Right kidney (tissue), 1 donor: ENCODE results near the gene CBFA2T3.
A peak's percentile ranks its signal among the peaks of the same experiment; 100 is the strongest.

Source experiments
- DNase-seq: peaks from one replicate; pipeline ENCODE4 v3.0.0-alpha.2; 2016

CBFA2T3 gene

DNA sequence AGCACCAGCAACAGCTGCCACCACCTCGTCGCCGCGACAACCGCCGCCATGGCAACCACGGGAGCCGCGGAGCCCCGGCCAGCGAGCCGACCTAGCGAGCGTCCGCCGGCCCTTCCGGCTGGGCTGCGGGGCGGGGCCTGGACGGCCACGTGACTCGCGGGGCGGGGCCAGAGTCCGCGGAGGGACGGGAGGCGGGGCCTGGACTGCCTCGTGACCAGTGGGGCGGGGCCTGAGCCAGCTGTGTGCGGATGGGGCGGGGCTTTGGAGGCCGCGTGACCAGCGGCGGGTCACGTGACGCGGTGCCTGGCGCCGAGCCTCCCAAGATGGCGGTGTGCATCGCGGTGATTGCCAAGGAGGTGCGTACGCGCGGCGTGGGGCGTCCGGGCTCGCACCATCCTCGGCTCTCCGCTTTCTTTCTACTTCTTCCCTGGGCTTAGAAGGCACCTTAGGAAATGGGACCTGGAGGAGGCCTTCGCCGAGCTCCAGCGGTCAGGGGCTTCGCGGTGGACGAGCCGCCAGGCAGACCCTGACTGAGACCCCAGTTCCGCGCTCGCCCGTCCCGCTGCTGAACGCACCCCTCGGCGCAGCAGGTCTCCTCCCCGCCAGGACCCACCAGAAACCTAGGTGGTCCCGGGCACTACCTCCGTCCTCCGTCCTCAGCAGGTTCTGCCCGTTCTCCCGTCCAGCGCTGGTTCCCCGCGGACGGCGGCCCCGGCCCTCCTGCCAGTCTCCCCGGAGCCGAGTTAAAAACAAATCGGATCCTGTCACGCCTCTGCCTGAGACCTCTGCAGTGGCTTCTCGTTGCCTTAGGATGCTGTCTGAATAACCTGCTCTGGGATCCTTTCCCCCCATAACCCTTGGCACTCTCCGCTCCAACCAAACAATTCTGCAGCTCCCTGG lies 119.9 kb downstream of the CBFA2T3 start, which contains the start of the genes GALNS and TRAPPC2L:
Gene GALNS, minus strand, starts transcription at position 120 of the 900 bp plus-strand sequence. Its CDS starts 70 bp downstream, at position 50.
Gene TRAPPC2L, plus strand, starts transcription at position 300 of the 900 bp plus-strand sequence. Its CDS starts 24 bp downstream, at position 324.
- DNase-seq = peak; percentile 96

DNA sequence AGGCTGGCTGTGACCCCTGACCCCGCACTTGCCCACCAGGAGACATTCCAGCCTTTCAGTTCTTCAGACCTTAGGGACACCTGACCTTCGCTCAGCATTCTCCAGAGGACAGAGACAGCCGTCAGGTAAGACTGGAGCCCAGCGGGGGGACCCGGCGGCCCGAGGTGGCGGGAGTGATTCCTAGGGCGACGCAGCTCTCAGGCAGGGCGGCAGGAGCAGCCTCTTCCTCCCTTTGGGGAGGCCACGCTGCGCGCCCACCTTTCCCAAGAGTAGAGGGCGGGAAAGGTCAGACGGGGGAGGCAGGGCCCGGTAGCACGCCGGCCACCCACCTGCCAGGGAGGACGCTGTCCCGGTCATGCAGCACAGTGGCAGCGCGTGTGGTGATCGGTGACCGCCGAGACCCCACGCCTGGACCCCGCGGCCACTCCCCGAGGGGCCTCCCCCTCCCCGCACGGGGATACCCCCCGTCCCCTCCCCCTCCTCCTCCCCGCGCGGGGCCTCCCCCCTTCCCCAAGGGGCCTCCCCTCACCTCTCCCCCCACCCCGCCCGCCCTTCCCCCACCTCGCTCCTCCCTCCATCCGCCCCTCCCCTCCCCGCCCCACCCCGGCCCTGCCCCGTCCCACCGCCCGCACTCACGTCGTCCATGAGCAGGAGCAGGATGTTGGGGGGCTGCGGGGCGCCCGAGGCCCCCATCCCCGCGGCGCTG lies 120.7 kb downstream of the CBFA2T3 start:
- DNase-seq = peak; percentile 45

DNA sequence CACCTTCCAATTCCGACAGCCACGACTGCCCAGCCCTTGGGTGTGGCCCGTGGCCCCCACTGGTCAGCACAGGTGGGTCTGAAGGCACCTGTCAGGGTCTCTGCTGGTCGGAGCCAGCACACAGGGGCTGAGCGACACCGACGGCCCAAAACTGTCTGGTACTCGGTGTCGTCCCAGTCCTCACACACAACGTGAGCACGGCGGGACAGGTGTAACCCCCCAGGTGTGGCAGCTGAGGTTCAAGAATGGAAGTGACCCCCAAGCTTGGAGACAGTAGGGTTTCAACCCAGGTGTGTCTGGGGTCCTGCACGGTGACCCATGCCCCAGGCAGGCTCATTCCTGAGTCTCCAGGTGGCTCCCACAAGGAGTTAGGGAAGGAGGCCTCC lies 121.3 kb downstream of the CBFA2T3 start:
- no peak for DNase-seq

DNA sequence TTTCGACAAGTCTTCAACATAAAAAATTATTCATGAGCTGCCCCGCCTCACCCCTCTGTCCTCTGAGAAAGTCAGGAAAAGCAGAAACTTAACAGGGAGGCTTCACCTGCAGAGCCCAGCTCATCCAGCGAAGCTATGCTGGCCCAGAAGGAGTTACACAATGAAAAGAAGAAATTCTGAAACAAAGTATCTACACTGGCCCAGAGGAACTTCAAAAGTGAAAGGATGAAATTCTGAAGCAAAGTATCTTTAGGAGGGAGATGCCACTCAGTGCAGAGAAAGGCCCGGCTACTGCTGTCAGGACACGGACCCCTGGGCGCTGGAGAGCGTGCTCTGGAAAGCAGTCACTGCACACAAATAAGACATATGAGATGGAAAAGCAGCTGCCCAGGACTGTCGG lies 121.8 kb downstream of the CBFA2T3 start:
- no peak for DNase-seq

DNA sequence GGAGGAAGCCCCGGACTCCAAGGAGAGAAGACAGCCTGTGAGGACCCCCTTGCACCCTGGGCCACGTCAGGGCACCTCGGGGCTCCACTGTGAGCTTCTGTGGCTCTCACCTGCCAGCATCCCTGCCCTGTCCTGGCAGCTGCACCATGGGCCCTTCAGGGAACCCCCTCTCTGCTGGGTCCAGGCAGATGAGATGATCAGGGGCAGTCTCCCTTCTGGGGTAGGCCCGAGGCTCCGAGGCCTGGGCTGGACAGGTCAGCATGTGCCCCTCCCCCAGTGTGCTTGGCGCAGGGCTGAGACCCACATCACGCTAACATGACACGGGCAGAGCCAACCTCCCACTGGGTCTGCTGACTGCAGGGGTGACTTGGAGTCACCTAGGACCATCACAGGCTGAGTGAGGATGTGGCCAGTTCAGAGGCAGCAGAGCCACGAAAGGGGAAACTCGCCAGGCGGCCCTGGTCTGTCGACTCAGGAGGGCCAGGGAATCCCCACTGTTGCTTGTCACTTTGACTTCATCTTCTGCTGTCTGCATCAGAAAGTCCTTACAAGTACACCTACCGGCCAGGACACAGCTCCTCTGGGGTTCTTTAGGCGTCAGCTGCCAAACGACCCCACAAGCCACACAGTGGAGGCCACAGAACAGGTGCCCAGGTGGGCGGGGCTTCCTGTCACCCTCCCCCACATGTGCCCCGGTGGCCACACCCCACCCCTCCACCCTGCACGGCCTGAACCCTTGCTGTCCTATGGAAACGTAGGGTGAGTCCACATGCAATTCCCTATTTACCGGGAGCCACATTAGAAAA lies 122.5 kb downstream of the CBFA2T3 start:
- DNase-seq = no peak

DNA sequence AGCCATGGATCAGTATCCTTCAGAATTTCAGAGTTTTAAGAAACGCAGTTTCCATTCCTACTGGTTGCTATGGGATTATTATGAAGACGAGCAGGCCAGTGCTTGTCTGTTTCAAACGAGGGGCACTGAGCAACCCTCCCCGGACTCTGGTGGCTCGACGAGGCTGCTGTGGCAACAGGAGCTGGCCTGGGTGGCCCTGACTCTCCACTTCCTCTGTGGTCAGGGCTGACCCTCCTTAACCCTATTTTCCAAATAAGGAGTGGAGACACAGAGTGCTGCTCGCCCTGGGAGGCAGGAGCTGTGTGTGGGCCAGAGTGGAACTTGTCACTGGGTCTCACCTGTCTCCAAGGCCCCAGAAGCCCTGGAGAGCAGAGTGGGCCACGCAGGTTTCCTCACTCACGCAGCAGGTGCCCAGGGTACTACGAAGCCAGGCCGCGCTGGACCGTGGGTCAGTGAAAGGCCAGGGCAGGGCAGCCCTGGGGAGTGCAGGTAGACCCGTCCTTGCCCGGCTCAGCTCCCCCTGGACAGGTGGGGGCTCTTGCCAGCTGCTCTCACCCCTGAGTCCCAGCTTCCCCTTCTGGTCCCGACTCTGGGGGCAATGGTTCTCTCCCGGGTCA lies 123.6 kb downstream of the CBFA2T3 start:
- no peak for DNase-seq

DNA sequence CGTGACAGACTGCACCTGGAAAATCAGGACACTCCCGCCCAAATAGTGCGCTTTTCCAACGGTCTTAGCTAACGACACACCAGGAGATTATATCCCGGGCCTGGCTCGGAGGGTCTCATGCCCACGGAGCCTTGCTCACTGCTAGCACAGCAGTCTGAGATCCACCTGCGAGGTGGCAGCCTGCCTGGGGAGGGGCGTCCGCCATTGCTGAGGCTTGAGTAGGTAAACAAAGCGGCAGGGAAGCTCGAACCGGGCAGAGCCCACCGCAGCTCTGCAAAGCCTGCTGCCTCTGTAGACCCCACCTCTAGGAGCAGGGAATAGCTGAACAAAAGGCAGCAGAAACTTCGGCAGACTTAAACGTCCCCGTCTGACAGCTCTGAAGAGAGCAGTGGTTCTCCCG lies 125.4 kb downstream of the CBFA2T3 start:
- no peak for DNase-seq

DNA sequence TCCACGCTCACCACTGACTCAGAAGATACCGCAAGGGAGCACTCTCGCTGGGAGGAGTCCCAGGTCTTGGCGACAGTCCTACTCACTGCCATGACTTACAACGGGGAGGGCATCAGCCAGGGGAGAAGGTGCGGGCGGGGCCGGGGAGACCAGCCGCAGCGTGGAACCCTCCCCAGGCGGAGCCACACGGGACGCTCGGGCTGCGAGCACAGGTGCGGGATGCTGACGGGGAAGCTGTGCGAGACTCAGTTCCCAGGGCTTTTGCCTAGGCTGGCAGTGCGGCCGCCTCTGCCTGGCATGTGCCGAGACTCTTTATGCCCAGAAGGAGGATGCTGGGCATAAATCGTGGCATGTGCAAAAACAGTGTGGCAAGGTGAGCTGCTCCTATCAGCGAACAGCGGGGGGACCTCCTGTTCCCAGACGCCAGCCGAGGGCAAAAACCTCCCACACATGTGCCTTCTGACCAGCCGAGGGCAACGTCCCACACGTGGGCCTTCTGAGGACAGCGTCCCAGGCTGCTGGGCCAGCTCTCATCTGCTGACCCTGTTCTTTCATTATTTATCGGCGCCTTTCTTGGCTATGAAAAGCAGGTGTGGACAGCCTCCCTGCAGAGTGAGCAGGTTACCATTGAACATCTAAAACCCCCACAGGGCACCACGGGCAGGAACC lies 126.3 kb downstream of the CBFA2T3 start:
- DNase-seq = no peak

DNA sequence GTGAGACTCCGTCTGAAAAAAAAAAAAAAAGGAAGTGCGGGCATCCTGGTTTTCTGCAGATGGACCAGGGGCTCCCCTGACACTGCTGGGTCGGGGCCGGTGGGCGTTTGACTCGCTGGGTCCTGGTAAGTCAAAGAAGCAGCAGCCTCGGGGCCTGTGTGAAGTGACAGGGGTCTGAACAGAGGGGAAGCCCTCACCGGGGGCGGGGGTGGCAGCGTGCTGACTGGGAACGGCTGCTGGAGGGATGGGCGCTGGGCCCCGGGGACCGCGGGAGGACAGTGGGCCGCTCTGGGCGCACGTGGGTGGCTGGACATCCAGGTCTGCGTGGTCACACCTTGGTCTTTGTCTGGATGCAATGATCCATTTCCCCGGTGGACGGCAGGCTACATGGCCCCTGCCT lies 128.4 kb downstream of the CBFA2T3 start:
- DNase-seq = no peak

DNA sequence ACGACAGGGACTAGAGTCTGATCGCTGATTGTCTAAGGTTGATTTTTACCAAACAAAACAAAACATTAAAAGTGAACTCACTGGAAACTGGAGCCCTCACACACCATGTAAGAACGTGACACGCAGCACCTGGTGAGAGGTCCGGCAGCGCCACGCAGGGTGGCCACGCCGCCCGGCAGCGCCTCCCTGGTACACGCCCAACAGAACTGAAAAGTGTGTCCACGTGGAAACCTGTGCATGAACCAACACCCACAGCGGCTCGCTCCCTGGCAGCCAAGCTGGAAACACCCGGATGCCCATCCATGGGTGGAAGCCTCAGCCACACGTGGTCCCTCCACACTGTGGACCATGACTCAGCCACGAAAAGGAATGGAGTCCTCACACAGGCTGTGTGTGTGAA lies 129.4 kb downstream of the CBFA2T3 start:
- DNase-seq = no peak

DNA sequence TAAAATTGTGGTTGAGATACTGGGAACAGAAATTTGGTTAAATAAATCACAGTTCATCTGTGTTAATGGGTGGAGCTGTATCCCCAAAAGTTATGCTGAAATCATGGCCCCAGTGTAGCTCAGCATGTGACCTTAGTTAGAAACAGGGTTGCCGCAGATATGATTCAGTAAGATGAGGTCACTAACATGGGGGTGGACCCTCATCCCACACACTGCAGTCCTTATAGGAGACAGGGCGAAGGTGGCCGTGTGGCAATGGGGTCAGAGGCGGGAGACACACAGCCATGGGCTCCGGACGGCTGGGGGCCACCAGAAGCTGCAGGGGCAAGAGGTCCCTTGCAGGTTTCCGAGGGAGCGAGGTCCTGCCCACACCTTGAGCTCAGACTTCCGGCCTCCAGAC lies 130.9 kb downstream of the CBFA2T3 start:
- no peak for DNase-seq

DNA sequence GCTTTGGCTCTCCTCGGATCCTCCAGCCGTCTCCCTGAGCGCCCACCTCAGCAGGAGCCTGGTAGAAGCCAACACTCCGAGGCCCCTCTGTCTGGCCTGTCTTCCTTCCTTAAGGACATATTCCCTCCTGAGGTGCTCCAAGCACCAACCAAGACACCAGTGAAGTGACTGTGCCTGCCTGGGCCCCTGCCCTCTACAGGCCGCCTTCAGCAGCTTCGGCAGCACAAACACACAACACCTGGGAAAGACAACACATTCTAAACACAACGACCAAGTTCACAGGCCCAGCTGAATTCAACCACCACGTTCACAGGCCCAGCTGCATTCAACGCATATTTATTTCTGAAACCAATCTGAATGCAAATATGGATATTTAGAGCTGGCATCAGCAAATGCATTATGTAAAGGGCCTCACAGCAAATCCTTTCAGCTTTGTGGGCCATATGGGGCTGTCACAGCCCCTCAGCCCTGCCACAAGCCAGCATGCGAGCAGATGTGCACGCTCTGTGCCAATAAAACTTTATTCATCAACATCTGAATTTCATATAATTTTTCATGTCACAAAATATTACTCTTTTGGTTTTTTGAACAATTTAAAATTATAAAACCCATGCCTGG lies 132.5 kb downstream of the CBFA2T3 start:
- no peak for DNase-seq

DNA sequence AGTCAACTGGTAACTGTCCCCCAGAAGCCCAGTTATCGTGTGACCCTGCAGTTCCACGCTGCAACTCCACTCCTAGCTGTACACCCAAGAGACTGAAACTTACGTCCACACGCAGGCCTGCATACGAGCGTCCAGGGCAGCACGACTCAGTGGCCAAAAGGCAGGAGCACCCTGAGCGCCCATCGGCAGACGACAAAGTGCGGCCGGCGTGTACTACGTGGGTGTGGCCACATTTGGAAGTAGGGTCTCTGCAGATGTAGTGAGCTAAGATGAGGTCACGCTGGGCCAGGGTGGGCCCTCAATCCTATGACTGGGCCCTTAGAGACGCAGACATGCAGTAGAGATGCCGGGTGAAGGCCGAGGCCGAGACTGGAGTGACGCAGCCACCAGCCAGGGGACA lies 133.8 kb downstream of the CBFA2T3 start:
- DNase-seq = no peak

DNA sequence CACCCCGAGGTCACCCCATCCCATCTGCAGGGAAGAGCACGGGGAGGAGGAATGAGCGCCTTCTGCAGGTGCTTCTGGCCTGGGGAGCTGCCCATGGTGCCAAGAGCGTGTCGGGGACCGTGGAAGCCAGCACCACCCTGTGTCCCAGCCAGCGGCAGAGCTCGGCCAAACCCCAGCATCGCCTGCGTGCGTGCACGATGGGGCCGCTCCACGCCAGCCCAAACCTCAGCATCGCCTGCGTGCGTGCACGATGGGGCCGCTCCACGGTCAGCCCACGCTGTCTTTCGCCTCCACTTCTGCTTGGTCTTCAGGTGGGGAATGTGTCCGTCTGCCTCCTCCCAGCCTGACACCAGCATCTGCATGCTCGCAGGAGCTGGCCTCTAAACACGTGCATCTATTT lies 134.2 kb downstream of the CBFA2T3 start:
- no peak for DNase-seq

DNA sequence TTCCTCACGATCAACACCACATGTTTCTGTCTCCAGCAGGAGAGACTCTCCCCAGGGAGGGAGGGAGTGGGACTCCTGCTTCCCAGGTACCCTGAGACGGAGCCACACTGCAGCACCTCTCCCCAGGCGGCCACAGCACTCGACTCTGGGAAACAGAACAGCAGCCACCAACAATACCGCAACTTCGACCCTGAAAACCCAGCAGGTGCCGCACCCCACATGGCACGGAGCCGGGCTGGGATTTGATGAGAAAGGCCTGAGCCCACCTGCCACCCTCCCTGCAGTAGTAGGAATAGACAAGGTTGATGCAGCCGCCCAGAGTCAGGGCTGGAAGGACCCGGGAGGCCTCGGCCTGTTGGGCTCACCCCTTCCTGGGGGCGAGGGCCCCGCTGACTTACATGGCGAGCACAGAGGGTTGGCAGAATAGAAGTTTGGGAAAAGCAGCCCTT lies 134.7 kb downstream of the CBFA2T3 start:
- DNase-seq = no peak

DNA sequence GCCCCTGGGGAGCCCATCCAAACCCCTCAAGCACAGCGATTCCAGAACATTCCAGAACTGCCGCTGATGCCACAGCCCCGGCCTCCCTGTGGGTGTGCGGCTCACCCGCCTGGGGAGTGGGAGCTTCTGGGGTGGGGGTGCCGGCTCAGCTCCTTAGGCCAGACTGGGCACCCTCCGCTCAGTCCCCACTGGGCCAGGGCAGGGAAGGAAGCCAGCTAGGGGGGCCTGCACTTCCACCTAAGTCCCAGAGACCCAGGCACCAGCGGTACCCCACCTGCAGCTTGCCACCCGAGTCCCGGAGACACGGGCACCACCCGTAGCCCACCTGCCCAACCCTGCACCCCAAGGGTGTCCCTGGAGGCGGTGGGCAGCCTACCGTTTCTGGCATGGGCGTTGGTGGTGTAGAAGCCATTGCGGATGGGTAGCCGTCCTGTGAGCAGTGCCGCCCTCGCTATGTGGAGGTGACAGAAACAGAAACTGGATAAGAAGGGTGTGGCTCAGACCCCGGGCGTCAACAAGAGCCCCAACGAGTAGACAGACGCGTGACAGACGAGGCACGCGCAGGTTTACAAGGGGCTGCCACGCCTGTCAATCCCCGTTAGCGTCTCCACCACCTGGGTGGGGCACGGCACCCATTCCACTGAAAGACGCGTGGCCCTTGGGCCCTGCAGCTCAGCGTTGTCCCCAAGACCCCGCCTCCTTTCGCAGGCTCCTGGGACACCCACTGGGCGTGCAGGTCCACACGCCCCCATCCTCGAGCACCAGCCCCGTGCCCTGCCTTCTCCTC lies 135.3 kb downstream of the CBFA2T3 start:
- DNase-seq = no peak

DNA sequence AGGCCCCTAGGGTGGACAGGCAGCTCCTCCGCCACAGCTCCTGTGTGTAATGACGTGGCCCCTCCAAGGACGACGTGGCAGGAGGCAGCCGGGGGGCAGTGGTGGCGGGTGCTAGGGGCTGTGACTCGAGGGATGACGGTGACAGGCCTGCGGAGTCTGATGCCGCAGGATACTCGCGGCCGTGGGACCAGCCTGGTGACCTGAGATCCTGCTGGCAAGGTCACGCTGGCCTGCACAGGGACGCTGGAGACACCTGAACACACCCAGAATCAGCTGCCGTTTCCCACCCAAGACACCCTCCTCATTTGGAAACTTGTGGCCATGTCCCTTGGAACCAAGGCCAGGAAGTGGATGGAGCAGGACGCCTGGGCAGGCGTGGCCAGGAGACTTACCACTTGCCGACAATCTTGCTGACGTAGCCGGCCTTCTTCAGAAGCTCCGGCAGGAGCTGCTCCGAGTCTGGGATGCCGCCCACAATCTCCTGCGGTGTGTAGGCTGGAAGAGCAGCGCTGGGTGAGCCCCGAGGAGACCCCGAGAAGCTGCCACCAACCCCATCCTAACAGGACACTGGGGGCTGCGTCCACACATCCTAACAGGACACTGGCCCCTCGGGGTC lies 136.3 kb downstream of the CBFA2T3 start:
- DNase-seq = no peak

DNA sequence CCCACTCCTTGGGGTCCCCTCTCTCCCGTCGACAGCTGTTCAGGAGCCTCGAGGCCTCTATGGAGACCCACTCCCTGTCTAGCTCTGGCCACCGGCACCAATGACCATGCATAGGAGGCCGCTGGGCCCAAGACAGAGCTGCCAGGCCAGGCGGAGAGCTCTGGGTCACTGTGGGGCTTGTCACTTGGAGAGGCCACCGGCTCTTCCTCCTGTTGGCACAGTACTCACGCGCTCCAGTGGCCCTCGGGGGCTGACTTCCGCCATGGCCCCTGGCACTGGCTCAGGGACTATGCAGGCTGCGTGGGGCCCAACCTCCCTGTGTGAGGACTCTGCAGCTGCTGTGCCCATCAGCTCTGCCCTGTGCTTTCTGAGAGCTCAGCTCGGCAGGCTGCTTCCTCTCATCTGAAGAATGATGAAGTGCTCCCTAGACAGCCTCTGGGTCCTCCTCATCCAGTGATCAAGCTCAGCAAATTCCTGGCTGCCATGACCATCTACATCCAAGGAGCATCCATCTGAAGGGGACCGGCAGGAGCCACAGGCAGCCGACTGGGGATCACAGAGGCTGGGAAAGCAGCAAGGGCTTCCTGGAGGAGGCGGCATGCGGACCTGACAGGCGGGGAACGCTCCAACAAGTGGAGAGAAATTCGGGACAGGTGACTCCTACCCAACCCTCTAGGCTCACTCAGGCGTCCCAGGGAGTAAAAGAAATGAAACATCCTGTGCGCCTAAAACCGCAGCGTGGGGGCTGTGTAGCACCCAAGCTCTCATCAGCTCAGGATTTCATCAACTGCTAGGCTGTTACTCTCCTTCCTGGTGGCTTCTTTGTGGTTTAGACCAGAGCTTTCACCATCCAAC lies 137.0 kb downstream of the CBFA2T3 start:
- DNase-seq = no peak

DNA sequence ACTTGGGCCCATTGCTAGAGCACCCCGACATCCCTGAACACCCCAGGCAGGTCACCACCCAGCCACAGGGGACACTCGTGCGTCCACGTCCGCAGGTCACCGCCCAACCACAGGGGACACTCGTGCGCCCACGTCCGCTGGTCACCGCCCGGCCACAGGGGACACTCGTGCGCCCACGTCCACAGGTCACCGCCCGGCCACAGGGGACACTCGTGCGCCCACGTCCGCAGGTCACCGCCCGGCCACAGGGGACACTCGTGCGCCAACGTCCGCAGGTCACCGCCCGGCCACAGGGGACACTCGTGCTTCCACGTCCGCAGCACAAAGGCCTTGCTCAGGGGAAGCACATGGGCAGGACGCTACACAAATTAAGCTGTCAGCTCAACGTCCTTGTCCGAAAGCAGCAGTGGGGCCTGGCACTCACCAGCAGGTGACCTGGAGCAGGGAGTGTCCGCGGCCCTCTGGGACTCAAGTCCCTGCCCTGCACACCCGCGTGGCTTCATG lies 137.9 kb downstream of the CBFA2T3 start:
- no peak for DNase-seq
